A673 (cell line): ENCODE results near the gene CENPU. TPM values are rescaled to one million over a fixed set of nuclear protein-coding genes. Genes with fewer than 3 reads are reported as not detected.

Source experiments
- BruUV-seq: library from RNA; stranded (reverse); fragments of 400-500 nt; replicated peaks from 2 replicates; lab custom pipeline; 2021; lab: Mats Ljungman, UMichigan
- CTCF ChIA-PET: fragments of 300-600 bp; sonication (Branson Sonifier 250); formaldehyde crosslinking; loops from one replicate; lab custom pipeline; 2022; ENCODE audit warnings: antibody characterized with exemption; lab: Charles Lee
- POLR2A ChIA-PET: fragments of 300-600 bp; sonication (Branson Sonifier 250); formaldehyde crosslinking; loops from one replicate; lab custom pipeline; 2022; ENCODE audit warnings: antibody characterized with exemption; ENCODE audit not compliant: low non-redundant PET; lab: Charles Lee
- DNase-seq: peaks from one replicate; pipeline ENCODE4 v3.0.0-alpha.2; 2015; ENCODE audit warnings: low spot score
- H3K27ac ChIP-seq: fragments of 200-600 bp; sonication (generic); 2 replicates; pipeline ENCODE4 v1.5.1; 2016; ENCODE audit warnings: mixed run types, low read depth, mild to moderate bottlenecking, mixed read lengths, antibody characterized with exemption, low read length; ENCODE audit not compliant: poor library complexity, severe bottlenecking
- H3K27me3 ChIP-seq: fragments of 200-600 bp; sonication (generic); replicated peaks from 2 replicates; pipeline ENCODE4 v1.6.1; 2017; ENCODE audit warnings: mixed run types, low read depth, mild to moderate bottlenecking, mixed read lengths, antibody characterized with exemption, low read length; ENCODE audit not compliant: insufficient read depth, poor library complexity
- H3K36me3 ChIP-seq: fragments of 200-600 bp; sonication (generic); 2 replicates; pipeline ENCODE4 v1.6.1; 2016; ENCODE audit warnings: mixed run types, mild to moderate bottlenecking, mixed read lengths, antibody characterized with exemption, low read length; ENCODE audit not compliant: insufficient read depth, poor library complexity, severe bottlenecking
- H3K4me1 ChIP-seq: fragments of 200-600 bp; sonication (generic); 2 replicates; pipeline ENCODE4 v1.6.1; 2017; ENCODE audit warnings: mixed run types, mild to moderate bottlenecking, mixed read lengths, antibody characterized with exemption, low read length; ENCODE audit not compliant: insufficient read depth, poor library complexity, severe bottlenecking
- H3K4me3 ChIP-seq: fragments of 200-600 bp; sonication (generic); 2 replicates; pipeline ENCODE4 v1.5.1; 2016; ENCODE audit warnings: low read depth, mixed run types, mild to moderate bottlenecking, mixed read lengths, low read length; ENCODE audit not compliant: poor library complexity, severe bottlenecking
- H3K9me3 ChIP-seq: fragments of 200-600 bp; sonication (generic); 2 replicates; pipeline ENCODE4 v1.6.1; 2016; ENCODE audit warnings: mixed run types, low read depth, mild to moderate bottlenecking, mixed read lengths, antibody characterized with exemption, low read length; ENCODE audit not compliant: poor library complexity, severe bottlenecking
- EZH2 ChIP-seq: fragments of 200-600 bp; sonication (generic); IDR thresholded peaks from 2 replicates; pipeline ENCODE4 v1.6.1; 2017; ENCODE audit warnings: borderline replicate concordance, low read depth, mild to moderate bottlenecking, mixed read lengths, antibody characterized with exemption, low read length; ENCODE audit not compliant: poor library complexity, severe bottlenecking
- intact Hi-C: fragments of 100-400 bp; cut with micrococcal nuclease; formaldehyde crosslinking; loops from one replicate; pipeline ENCODE4 v1.10.0; 2022; ENCODE audit not compliant: unreplicated experiment
- total RNA-seq: library from RNA; stranded (reverse); gene quantifications from 2 replicates; pipeline ENCODE4 v1.2.3, GENCODE V29; 2021
- TF ChIP-seq, protein P1 (sequence below): fragments of 300-800, 200-600 bp; sonication (generic); conservative IDR thresholded peaks from 2 replicates; pipeline ENCODE4 v1.5.1; 2017; ENCODE audit warnings: low read depth, mild to moderate bottlenecking, antibody characterized with exemption, low read length, moderate library complexity, mixed read lengths

The CENPU gene
- total RNA-seq, 1 experiment from 2014 or later = 87.3 TPM

DNA sequence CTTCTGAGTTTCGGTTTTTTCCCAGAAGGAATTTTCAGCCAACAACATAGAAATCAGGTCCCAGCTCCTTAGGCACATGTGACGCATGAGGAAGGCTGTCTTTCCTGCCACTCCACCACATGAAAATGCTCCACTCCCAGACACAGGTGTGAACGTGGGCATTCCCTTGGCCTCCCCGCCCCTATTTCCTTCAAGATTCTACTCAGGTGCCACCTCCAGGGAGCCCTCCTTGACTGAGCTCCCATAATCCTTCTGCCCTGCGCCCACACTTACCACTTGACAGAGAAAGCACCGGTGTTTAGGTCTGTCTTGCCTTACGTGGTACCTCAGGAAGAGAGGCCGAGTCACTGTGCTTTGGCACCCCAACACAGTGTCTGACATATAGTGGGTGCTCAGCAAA lies 44.4 kb upstream of the CENPU start:
- intact Hi-C loops = no loop called here
- TF ChIP-seq, protein P1, sequence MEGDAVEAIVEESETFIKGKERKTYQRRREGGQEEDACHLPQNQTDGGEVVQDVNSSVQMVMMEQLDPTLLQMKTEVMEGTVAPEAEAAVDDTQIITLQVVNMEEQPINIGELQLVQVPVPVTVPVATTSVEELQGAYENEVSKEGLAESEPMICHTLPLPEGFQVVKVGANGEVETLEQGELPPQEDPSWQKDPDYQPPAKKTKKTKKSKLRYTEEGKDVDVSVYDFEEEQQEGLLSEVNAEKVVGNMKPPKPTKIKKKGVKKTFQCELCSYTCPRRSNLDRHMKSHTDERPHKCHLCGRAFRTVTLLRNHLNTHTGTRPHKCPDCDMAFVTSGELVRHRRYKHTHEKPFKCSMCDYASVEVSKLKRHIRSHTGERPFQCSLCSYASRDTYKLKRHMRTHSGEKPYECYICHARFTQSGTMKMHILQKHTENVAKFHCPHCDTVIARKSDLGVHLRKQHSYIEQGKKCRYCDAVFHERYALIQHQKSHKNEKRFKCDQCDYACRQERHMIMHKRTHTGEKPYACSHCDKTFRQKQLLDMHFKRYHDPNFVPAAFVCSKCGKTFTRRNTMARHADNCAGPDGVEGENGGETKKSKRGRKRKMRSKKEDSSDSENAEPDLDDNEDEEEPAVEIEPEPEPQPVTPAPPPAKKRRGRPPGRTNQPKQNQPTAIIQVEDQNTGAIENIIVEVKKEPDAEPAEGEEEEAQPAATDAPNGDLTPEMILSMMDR = no peak
- no peak for TF ChIP-seq EZH2
- DNase-seq = no peak
- ChIA-PET CTCF (no interaction called here), POLR2A (no interaction called here)
- Histone ChIP-seq H3K4me3 (no peak overlapping the region), H3K27me3 (no peaks in the 10 kb centered on the region), H3K36me3 (no peaks in the 10 kb centered on the region), H3K9me3 (no peaks in the 10 kb centered on the region), H3K4me1 (no peaks in the 10 kb centered on the region), H3K27ac (no peak overlapping the region)
- BruUV-seq = no TSS peak

DNA sequence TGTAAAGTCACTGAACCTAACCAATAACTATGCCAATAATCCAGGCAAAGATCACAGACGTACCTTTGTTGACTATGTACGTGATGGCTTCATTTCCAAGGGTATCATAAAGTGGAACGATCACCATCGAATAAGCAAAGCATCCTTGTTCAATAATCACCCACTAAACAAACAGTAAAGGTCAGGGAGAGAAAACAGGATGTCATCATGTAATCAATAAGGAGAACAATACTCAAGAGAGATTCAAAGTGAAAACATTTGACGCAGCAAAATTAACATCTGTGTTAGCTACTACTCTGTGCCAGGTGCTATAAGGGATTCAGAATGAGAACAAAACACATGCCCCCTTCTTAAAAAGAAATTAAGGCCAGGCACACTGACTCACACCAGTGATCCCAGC lies 42.9 kb upstream of the CENPU start:
- intact Hi-C loops = no loop called here
- Histone ChIP-seq H3K27ac (no peak overlapping the region), H3K9me3 (no peaks in the 10 kb centered on the region), H3K27me3 (no peaks in the 10 kb centered on the region), H3K4me1 (no peaks in the 10 kb centered on the region), H3K36me3 (no peaks in the 10 kb centered on the region), H3K4me3 (no peak overlapping the region)
- POLR2A ChIA-PET = no interaction called here
- CTCF ChIA-PET = no interaction called here
- BruUV-seq = no TSS peak
- DNase-seq = no peak
- TF ChIP-seq, protein P1 = no peak
- TF ChIP-seq EZH2 = no peak

DNA sequence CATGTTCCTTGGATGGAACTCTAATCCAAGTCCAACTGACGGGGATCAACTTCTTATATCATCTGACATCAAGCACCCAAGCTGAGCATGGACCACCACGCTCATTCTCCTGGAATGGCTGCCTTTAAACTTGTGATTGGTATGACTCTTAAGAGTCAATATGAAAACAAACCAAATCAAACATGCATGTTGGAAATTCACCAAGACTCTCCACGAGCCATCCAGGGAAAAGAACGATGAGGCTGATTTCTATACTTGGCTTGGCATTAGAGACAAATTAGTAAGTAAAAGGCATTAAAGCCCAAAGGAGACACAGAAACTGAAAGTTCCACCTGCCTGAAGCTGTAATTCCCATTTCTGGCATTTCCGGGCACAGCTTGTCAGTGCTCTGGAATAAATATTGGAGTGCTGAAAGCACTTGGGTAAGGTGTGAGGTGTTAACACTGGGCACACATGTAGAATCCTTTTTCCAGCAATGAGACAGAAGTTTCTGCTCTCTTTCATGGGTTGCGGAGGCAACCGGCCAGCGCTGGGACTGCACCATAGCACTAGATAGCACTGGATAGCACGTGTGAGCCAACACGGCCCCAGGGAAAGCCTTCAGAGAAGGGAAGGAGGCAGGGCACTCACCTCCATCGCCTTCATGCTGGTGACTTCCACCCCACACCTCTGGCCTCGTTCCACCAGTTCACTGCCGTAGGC lies 42.1 kb upstream of the CENPU start:
- H3K27me3 ChIP-seq = no peaks in the 10 kb centered on the region
- H3K4me3 ChIP-seq = no peak overlapping the region
- H3K4me1 ChIP-seq = no peaks in the 10 kb centered on the region
- no peaks in the 10 kb centered on the region for H3K36me3 ChIP-seq
- POLR2A ChIA-PET = no interaction called here
- BruUV-seq = no TSS peak
- TF ChIP-seq EZH2 = no peak
- TF ChIP-seq, protein P1 = no peak
- CTCF ChIA-PET = no interaction called here
- no peaks in the 10 kb centered on the region for H3K9me3 ChIP-seq
- intact Hi-C loops = no loop called here
- no peak for DNase-seq
- no peak overlapping the region for H3K27ac ChIP-seq
